Hematopoietic multipotent progenitor cell treated with erythropoietin and hydrocortisone succinate and interleukin-3 and kit ligand, for 15 days (in vitro differentiated cells): ENCODE measurements around the gene ITGA11.

Experiments used
- DNase-seq: peaks from one replicate; pipeline ENCODE4 v3.0.0-alpha.2; 2015; ENCODE audit warnings: low spot score

The ITGA11 gene

DNA sequence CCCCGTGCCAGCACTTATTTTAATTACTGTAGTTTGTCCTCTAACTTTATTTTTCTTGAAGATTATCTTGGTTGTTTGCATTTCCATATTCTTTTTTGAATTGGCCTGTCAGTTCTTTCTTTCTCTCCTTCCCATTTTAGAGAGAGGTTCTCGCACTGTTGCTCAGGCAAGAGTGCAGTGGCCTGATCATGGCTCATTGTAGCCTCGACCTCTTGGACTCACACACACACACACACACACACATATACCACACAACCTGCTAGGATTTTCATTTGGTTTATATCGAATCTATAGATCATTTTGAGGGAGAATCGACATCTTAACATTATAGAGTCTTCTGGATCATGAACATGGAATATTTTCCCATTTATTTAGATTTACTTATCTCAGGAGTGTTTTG, 145.7 kb downstream of the ITGA11 start:
- no peak for DNase-seq

DNA sequence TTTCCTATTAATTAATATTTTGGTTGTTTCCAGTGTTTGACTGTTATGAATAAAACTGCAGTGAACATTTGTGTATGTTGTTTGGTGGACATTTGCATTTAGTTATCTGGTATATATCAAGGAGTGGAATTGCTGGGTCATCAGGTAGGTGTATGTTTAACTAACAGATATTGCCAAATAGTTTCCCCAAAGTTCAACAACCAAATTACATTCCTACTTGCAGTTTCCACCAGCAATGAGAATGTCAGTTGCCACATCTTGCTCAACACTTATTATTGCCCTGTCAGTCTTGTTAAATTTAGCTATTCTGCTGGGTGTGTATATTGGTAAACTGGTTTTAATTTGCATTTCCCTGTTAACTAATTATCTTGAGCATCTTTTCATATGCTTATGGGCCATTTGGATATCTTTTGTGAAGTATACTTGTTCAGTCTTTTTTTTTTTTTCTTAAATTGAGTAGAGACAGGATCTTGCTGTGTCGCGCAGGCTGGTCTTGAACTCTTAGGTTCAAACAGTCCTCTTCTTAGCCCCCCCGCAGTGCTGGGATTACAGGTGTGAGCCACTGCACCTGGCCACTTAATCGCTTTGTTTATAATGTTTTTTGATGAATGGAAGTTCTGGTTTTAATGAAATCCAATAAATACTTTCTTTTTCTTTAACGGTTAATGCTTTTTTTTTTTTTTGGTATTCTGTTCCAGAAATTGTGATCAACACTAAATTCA, 146.5 kb downstream of the ITGA11 start:
- DNase-seq: no peak

DNA sequence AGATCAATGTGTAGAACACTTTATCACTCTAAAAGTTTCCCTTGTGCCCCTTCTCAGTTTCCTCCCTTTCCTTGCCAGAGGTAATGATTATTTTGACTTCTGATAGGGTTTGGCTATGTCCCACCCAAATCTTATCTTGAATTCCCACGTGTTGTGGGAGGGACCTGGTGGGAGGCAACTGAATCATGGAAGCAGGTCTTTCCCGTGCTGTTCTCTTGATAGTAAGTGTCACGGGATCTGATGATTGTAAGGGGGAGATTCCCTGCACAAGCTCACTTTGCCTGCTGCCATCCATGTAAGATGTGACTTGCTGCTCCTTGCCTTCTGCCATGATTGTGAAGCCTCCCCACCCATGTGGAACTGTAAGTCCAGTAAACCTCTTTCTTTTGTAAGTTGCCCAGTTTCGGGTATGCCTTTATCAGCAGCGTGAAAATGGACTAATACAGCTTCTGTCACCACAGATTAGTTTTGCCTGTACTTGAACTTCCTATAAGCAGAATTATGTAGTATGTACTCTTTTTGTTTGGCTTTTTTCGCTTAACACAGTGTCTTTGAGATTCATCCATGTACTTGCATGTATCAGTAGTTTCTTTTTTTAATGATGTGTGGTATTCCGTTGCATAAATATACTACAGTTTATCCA, 147.2 kb downstream of the ITGA11 start:
- DNase-seq: peak; percentile 68

DNA sequence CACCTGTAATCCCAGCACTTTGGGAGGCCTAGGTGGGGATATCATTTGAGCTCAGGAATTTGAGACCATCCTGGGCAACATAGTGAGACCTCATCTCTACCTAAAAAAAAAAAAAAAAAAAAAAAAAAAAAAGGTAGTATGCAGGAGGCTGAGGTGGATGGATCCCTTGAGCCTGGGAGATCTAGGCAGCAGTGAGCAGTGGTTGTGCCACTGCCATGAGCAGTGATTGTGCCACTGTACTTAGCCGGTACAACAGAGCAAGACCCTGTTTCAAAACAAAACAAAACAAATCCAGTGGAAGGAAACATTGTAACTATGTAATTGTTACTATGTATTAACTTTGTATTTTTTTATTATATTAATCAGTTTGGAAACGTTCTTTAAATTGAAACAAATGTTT, 148.6 kb downstream of the ITGA11 start:
- DNase-seq: no peak

DNA sequence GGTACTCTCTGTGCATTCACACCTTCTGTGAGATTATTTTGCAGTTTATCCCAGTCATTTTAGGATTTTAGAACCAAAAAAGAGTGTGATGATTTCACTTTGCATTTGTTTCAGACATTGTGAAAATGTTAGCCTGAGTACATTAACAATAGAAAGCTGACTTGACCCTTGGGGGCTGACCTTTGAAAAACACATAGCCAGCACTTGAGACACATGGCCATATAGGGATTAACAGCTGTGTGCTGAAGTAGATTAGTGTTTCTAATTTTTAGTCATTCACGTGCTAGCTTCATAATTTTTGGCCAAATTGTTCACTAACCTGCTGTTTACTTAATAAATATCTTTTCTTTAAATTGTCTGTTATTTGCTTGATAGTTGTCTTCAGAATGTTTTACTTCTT, 151.0 kb downstream of the ITGA11 start:
- DNase-seq: no peak

DNA sequence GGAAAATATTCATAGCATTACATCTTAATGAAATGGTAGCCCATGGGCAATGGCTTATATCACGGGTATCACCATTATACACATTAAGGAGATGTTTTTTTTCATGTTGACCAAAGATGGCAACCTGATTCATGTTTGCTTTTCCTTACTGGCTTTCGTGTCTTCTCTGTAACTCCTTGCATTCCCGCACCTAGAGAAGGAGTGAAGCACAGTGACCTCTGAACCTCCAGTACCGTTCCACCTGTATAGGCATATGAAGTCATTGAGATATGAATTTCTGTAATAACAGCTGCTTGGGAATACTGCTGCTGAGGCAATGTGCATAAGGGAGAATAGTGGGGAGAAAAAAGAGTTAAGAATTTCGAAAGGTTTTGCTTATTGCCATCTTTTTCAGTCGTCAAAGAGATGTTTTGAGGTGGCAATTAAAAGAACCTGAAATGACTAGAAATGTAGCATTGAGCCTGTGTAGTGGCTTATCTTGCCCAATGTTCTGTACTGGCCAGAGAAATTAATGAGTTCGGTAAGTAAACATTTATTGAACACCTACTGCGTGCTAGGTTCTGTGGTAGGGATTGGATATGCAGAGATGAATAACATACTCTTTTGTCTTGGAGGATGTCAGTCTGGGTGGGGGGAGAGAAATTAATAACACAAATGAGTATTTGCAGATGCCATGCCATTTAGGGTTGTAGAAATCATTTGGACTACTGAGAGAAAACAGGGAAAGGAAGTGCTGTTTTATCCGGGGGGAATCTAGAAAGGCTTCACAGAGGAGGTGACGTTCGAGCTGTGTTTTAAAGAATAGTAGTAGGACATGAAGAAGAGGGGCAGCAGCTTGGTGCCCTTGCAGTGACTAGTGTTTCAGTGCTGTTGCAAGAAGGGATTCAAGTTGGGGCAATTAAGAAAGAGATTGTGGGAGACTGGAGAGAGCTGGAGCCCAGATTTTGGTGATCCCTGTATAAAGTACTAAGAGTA, 151.9 kb downstream of the ITGA11 start:
- no peak for DNase-seq

DNA sequence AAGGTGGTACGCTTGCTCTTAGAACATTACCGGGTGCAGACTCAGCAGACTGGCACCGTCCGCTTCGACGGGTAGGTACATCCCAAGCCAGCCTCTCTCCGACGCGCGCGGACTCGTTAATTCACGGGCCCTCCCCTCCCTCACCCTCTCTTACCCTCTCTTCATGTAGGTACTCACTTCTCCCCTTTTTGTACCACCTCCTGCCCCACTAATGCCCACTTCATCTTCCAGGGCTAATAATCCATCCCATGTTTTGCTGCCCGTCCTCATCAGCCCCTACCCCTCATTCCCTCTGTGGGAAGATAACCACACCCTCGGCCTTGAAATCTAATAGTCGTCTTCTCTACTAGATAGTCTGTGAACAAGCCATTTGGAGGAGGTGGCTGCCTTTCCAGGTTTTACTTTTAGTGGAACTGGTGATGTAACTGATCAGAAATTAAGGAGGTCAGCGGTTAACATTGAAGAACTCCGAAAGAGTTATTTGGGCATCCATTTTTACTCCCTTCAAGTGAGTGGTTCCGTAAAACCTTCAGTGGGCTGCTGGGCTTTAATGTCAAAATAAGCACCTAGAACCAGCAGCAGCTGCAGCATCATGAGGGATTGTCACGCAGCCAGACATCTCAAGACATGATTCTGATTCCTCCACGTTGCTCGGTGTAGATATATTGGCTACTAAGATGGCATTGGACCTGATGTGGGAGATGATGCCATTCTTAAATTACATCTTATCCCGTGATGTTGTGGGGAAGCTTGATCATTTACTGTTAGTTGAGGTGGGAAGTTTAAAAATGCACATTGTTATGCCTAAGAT, 153.2 kb downstream of the ITGA11 start:
- peak; percentile 66 for DNase-seq

DNA sequence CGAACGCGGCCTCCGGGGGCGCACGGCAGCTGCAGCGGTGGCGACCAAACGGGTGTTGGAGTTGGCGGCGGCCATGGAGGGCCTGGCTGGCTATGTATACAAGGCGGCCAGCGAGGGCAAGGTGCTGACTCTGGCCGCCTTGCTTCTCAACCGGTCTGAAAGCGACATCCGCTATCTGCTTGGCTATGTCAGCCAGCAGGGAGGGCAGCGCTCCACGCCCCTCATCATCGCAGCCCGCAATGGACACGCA, 153.7 kb downstream of the ITGA11 start:
- DNase-seq: no peak

DNA sequence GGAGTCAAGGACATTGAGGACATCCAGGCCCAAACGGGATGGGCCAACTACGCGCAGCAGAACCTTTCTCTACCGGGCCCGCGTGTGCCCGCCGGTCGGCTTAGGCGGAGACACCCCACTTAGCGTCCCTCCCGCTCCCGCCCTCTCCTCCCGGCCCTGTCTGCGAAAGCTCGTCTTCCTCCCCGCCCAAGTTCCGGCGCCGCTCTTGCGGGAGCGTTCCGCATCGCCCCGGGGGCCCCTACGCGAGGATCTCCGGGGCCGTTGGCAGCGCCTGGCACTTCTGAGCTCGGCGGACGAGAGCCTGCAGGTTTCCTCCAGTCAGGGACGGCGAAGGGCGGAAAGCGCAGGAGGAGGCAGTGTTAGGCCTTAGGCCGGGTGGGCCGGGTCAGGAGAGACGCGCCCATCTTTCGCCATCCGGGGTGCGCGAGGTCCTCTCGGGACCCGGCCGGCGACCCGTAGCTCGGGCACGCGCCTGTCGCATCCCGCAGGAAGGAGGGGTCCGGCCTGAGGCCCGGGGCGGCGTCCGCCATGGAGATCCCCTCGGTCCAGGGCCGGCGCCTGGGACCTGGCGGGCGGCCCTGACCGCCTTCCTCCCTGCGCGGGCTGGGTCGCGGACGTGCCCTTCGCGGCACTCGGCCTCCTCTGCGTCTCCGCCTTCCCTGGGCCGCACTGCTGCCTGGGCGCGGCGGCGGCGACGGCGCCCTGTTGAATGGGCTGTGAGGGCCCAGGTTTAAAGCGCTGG, 154.2 kb downstream of the ITGA11 start, which contains the start of gene FEM1B:
TSS of gene FEM1B (plus strand) at position 143 of the 742 bp plus-strand sequence. CDS start 673 bp downstream, outside the sequence.
- DNase-seq: peak; percentile 90

DNA sequence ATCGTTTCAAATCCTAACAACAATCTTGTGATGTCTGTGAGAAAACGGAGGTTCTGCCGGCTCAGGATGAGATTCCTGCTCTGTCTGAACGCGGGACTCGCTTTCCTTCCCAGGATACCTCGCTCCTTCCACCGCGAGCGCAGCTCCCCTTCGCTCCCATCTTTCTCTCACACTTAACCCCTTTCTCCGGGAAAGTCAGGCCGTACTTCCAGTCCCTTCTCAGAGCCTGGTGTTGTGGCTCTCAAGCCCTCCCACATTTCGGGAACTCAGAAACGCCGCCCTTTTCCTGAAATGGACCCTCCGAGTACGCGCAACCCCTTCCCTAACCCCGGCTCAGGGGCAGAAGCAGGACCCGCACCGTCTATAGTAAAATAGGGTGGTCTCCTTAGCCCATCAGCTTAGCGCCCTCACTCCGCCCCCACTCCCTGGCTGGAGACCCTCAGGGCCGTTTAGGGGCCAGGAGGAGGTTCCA, 154.8 kb downstream of the ITGA11 start:
- DNase-seq: no peak

DNA sequence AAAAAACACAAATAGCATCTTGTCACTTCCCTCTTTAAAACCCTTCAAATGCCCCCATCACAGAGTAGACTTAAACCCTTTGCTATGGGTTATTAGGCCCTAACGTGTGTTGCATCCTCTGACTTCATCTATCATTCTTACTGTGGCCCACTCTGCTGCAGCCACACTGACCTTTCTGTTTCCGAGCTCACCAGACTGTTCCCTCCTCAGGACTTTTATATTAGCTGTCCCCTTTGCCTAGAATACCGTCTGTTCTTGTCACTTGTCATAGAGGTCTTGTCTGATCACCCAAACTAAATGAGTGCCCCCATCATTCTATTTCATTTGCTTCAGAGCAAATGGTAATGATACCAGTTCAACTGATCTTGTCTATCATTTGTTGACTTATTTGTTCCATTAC, 155.3 kb downstream of the ITGA11 start:
- DNase-seq: no peak

DNA sequence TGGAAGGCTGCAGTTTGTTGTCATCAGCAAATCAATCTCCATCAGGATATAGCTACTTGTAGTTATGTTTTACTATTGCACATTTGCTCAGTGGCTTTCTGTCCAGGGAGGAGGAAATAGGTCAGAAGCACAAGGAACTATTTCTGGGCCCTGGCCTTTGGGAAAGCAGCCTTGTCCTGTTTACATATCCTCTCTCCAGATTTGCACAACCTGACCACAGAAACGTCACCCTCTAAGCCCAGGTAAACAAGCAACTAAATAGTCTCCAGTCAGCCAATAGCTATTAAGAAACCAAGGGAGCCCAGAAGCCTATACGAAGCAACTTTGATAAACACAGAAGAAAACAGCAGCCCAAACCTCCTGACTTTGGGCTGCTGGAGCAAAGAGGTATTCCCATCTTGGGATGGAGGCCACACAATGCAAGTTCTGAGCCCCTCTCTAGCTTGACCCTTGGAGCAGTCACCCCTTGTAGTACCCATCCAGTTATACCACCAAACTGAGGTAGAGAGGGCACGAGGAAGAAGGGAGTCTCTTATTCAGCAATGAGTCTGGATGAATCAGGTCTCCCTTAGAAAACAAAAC, 156.7 kb downstream of the ITGA11 start:
- no peak for DNase-seq

DNA sequence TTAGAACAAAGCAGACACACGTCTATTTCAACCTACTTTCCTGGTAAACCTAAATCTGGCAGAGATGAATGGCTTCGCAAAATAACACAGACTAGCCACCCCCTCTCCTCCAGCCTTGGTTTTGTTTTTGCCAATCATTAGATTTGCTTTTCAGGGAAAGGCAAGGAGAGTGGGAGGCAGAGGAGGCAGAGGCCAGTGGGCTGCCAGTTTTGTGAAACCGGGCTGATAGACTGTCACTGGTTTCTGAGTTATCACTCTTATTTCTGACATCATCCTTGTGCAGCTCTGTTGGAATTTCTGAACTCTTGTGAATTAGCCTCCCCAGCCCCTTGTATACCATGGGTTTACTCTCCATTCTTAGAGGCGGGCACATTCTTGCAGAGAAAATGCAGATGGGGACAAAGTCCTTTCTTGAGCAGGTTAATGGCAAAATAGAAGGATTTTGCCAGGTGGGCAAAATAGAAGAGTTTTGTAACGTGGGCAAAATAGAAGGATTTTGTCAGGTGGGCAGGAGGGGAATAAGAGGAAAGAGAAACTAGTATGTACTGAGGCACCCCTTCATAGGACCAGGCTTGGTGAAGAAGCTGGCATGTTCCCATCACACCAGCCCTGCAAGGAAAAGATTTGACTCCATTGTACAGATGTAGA, 157.6 kb downstream of the ITGA11 start:
- DNase-seq: no peak

DNA sequence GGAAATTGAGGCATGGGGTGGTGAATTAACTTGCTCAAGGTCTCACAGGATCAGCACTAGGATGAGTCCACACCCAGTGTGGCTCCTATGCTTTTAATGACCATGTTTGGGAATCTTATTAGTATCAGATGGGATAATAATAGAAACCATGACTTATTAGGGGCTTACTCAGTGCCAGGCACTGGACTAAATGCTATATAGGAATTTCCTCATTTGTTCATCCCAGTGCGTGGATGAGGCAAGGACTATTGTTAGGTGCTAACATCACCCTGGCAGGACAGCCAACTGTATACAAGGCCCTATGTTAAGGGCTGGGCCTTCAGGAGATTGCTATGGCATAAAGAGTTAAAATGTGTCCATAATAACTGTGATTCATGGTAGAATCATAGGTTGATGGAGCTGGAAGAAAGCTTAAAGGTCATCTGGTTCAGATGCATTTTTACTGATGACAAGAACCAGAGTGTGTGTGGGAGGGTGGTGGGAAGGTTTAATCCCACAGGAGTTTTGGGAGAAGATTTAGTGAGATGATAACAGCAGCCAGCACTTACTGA, 159.2 kb downstream of the ITGA11 start:
- no peak for DNase-seq

DNA sequence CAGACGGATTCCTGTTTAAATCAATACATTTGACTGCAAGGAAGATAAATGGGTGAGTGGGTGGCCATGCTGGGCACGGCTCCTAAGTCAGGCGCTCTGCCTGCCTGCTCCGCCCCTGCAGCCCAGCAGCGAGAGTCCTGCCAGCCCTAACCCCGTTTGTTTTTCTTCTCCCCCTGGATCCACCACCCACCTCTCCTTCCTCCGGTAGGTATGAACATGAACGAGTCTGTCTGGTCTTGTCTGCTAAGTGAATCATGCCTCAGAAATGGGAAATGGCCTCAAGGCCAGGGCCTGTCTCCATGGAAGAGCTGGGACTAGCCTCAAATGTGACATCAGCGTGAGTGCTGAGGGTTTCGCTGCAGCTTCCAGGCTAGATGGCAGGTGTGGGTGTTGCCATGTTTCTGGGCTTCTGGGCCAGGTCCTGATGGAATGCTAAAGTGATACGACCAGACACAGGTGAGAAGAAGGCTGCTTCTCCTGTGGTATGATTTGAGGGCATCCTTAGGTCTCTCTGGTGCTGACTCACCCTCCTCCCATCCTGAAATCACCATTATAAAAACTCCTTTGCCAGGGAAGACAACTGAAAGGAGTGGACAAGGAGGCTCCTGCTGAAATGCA, 160.0 kb downstream of the ITGA11 start:
- DNase-seq: no peak

DNA sequence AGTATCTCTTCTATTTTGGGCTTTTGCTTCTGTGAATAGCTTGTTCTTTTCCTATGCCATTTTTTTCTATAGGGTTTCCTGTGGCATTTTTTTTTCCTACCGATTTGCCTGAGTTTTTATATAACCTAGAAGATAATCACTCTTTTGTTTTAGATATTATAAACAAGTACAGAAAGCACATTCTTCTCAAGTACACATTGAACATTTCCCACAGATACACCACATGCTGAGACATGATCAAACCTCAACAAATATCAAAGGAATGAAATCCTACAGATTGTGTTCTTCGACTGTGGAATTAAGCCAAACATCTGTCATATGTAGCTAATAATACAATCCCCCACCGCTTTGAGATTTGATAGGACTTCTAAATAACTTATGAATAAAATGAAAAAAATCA, 163.6 kb downstream of the ITGA11 start:
- no peak for DNase-seq

DNA sequence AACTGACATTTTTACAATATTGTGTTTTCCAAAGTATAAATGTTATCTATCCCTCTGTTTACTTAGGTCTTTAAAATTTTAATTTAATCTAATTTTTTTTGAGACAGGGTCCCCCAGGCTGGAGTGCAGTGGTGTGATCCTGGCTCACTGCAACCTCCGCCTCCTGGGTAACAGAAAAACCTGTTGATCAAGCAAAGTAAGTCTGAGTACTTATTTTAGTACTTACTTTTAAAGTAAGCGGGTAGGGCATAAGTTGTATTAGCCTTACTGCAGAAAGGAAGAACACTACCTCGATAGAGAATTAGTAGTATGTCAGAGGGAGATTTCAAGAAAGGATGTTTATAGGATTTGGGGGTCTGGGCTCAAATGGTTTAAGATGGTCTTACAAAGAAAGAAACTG, 166.3 kb downstream of the ITGA11 start:
- DNase-seq: no peak

DNA sequence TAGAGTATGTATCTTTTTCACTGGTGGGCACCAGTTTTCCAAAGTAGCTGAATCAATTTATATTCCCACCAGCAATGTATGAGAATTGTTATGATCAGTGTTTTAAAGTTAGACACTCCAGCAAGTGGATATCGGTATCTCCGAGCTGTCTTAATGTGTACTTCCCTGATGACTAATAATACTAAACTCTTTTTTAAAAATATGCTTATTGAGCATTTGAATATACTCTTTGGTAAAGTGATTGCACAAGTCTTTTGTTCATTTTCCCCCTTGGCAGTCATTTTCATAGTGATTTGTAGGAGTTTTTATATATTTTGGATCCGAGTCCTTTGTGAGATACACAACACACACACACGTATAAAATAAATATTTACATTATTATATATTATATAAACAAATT, 166.9 kb downstream of the ITGA11 start:
- DNase-seq: no peak

DNA sequence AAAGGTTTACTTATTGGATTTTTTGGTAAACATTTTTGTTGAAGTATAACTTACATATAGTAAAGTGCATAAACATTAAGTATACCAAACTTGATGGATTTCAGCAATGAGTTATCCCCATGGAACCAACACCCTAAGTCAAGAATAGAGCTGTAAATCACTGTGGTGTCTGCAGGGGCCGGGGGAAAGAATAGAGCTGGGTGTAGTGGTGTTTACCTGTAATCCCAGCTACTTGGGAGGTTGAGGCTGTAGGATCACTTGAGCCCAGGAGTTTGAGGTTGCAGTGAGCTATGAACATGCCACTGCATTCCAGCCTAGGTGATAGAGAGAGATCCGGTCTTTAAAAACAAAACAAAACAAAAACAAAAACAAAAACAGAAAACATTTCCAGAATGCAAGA, 167.7 kb downstream of the ITGA11 start:
- DNase-seq: no peak
